Astrocyte of the spinal cord (primary cell): ENCODE data around the gene KCNS1.
"Not testable (repeated sequence)": the region's sequence is repeated elsewhere in the genome, so short reads cannot be mapped to it uniquely, and the experiment has no call there.

Source experiments
- DNase-seq: peaks from one replicate; pipeline ENCODE4 v3.0.0; 2011; ENCODE audit warnings: low read depth, low spot score
- H3K4me3 ChIP-seq: 2 replicates; pipeline ENCODE4 v1.5.1; 2011; ENCODE audit warnings: low read depth, mild to moderate bottlenecking, low read length, moderate library complexity
- CTCF ChIP-seq: IDR thresholded peaks from 2 replicates; pipeline ENCODE4 v1.5.1; 2012; ENCODE audit warnings: low read depth, mild to moderate bottlenecking, low read length, inconsistent platforms
- in situ Hi-C: cut with HindIII; loops from 2 replicates; pipeline ENCODE4 v1.10.0; 2017; ENCODE audit warnings: low sequenced_read_pairs

The KCNS1 gene

GRCh38 chr20:45072066-45072465 is 28.9 kb downstream of the KCNS1 start:
- DNase-seq = no peak
- in situ Hi-C loops = no loop called here
- no peak for TF ChIP-seq CTCF
- H3K4me3 ChIP-seq = no peak overlapping the region

GRCh38 chr20:45070932-45071632 is 29.8 kb downstream of the KCNS1 start:
- no peak overlapping the region for H3K4me3 ChIP-seq
- DNase-seq = no peak
- TF ChIP-seq CTCF = no peak
- in situ Hi-C loops = no loop called here

- in situ Hi-C loops = no loop called here
- no peak for TF ChIP-seq CTCF
- no peak overlapping the region for H3K4me3 ChIP-seq
- no peak for DNase-seq
Measured at GRCh38 chr20:45069261-45069660, 31.7 kb downstream of the KCNS1 start.

- no peak overlapping the region for H3K4me3 ChIP-seq
- in situ Hi-C loops = no loop called here
- no peak for DNase-seq
- no peak for TF ChIP-seq CTCF
Measured at GRCh38 chr20:45067558-45067957, 33.4 kb downstream of the KCNS1 start.

GRCh38 chr20:45067087-45067486 is 33.8 kb downstream of the KCNS1 start:
- no peak overlapping the region for H3K4me3 ChIP-seq
- in situ Hi-C loops = no loop called here
- no peak for DNase-seq
- no peak for TF ChIP-seq CTCF

GRCh38 chr20:45066372-45066771 is 34.6 kb downstream of the KCNS1 start:
- H3K4me3 ChIP-seq = no peak overlapping the region
- no peak for TF ChIP-seq CTCF
- no peak for DNase-seq
- in situ Hi-C loops = no loop called here

- no peak for DNase-seq
- TF ChIP-seq CTCF = no peak
- in situ Hi-C loops = no loop called here
- no peak overlapping the region for H3K4me3 ChIP-seq
Measured at GRCh38 chr20:45064812-45065211, 36.1 kb downstream of the KCNS1 start.

GRCh38 chr20:45063107-45063506 is 37.8 kb downstream of the KCNS1 start:
- DNase-seq, in situ Hi-C loops, H3K4me3 ChIP-seq: not testable (repeated sequence)
